ENCODE measurements around the gene DIAPH1. TPM values are rescaled to one million over a fixed set of nuclear protein-coding genes. Genes with fewer than 3 reads are reported as not detected.

DIAPH1 gene
- total RNA-seq, 4 donors from 2014 or later: 98.2 to 115 (median 102) TPM

DNA sequence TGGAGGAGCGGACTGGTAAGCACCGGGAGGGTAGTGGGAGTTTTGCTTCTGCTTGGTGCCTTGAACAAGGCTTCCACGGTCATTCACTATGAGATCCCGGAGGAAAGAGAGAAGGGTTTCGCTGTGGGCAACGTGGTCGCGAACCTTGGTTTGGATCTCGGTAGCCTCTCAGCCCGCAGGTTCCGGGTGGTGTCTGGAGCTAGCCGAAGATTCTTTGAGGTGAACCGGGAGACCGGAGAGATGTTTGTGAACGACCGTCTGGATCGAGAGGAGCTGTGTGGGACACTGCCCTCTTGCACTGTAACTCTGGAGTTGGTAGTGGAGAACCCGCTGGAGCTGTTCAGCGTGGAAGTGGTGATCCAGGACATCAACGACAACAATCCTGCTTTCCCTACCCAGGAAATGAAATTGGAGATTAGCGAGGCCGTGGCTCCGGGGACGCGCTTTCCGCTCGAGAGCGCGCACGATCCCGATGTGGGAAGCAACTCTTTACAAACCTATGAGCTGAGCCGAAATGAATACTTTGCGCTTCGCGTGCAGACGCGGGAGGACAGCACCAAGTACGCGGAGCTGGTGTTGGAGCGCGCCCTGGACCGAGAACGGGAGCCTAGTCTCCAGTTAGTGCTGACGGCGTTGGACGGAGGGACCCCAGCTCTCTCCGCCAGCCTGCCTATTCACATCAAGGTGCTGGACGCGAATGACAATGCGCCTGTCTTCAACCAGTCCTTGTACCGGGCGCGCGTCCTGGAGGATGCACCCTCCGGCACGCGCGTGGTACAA is 142.5 kb downstream of the DIAPH1 start:
- no peaks in the 10 kb centered on the region for H3K27me3 ChIP-seq
- TF ChIP-seq POLR2A (IDR thresholded peaks at IDR 0.05) (no peak), CTCF (IDR thresholded peaks at IDR 0.05) (no peak)
- peaks cover 0 to 23% (median 5%) of the 10 kb centered on the region in 4 donors for H3K4me1 ChIP-seq
- H3K9me3 ChIP-seq: no peaks in the 10 kb centered on the region
- peak; percentile 18 to 68 (median 61) for DNase-seq
- peak overlapping the region; percentile 56 to 79 (median 70) for H3K27ac ChIP-seq
- no peaks in the 10 kb centered on the region for H3K36me3 ChIP-seq
- H3K4me3 ChIP-seq: peak overlapping the region; percentile 47 to 65 (median 54)

GRCh38 chr5:141475625-141476131 is 143.1 kb downstream of the DIAPH1 start, which contains the start of gene PCDHGC3:
PCDHGC3 (plus strand) TSS chr5:141475966; CDS start chr5:141476117, 151 bp downstream.
- Histone ChIP-seq H3K27ac (peak within 1 kb of the TSS; percentile 56 to 79 (median 70)), H3K36me3 (no peaks in the 10 kb centered on the region), H3K27me3 (no peaks in the 10 kb centered on the region), H3K4me3 (peak within 1 kb of the TSS; percentile 47 to 65 (median 54)), H3K4me1 (peaks cover 0 to 23% (median 5%) of the 10 kb centered on the region in 4 donors), H3K9me3 (no peaks in the 10 kb centered on the region)
- DNase-seq: peak; percentile 70 to 91 (median 82)
- TF ChIP-seq POLR2A (IDR thresholded peaks at IDR 0.05) (peak in 1 of 2 donors; percentile 46), CTCF (IDR thresholded peaks at IDR 0.05) (peak in 5 of 6 experiments; percentile 11 to 39 (median 22))

DNA sequence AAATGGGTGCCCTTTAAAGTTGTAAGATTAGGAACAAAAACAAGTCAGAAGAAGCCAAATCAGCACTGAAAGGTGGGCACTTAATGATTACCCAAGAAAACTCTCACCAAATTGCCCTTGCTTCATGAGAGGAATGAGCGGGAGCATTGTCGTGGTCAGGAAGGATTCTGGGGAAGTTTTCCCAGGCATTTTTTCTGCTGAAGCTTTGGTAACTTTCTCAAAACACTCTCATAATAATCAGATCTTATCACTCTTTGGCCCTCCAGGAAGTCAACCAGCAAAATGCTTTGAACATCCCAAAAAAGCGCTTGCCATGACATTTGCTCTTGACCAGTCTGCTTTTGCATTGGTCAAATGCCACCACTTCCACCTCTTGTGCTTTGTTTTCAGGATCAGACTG is 153.4 kb downstream of the DIAPH1 start:
- no peaks in the 10 kb centered on the region for H3K4me1 ChIP-seq
- no peaks in the 10 kb centered on the region for H3K9me3 ChIP-seq
- no peak overlapping the region for H3K27ac ChIP-seq
- TF ChIP-seq CTCF (IDR thresholded peaks at IDR 0.05) (no peak), POLR2A (IDR thresholded peaks at IDR 0.05) (no peak)
- no peaks in the 10 kb centered on the region for H3K27me3 ChIP-seq
- H3K36me3 ChIP-seq: no peaks in the 10 kb centered on the region
- H3K4me3 ChIP-seq: no peak overlapping the region
- no peak for DNase-seq

Small RNAs within 50 kb of the gene (small RNA-seq; reads per million reads assigned to genes)
- 0 reads per million in 2 donors for gene RPS27AP10

Other genes starting within 250 kb of the DIAPH1 start
- gene PCDHGB3, start 248.8 kb downstream of the DIAPH1 start, total RNA-seq: 1 to 10 TPM; 1.6 to 5.0 (median 2.0) TPM
- 1 to 10 TPM in 2 of 4 donors, under 1 TPM in 2; 0.70 to 4.1 (median 1.0) TPM for gene PCDHGA6, start 245.1 kb downstream of the DIAPH1 start, total RNA-seq
- gene PCDHGA7, start 236.3 kb downstream of the DIAPH1 start, total RNA-seq: 1 to 10 TPM in 2 of 4 donors, under 1 TPM in 2; 0.35 to 2.5 (median 0.95) TPM
- 1 to 10 TPM; 1.1 to 3.3 (median 1.9) TPM for gene PCDHGB4, start 231.3 kb downstream of the DIAPH1 start, total RNA-seq
- gene PCDHGA8, start 226.4 kb downstream of the DIAPH1 start, total RNA-seq: 1 to 10 TPM in 2 of 4 donors, under 1 TPM in 2; 0.35 to 2.5 (median 1.1) TPM
- gene PCDHGB5, start 221.1 kb downstream of the DIAPH1 start, total RNA-seq: 1 to 10 TPM; 2.3 to 9.1 (median 2.9) TPM
- gene PCDHGA9, start 216.2 kb downstream of the DIAPH1 start, total RNA-seq: 10 to 100 TPM in 1 of 4 donors, 1 to 10 TPM in 3; 1.9 to 17.3 (median 4.0) TPM
- gene PCDHGB6, start 211.0 kb downstream of the DIAPH1 start, total RNA-seq: 1 to 10 TPM; 1.1 to 7.4 (median 3.3) TPM
- 1 to 10 TPM; 3.2 to 7.7 (median 4.2) TPM for gene PCDHGA10, start 206.0 kb downstream of the DIAPH1 start, total RNA-seq
- gene PCDHGB7, start 201.3 kb downstream of the DIAPH1 start, total RNA-seq: 1 to 10 TPM; 4.0 to 5.8 (median 4.3) TPM
- gene PCDHGA11, start 197.9 kb downstream of the DIAPH1 start, total RNA-seq: 1 to 10 TPM; 1.1 to 5.0 (median 2.4) TPM
- gene PCDHGA12, start 188.5 kb downstream of the DIAPH1 start, total RNA-seq: 10 to 100 TPM in 1 of 4 donors, 1 to 10 TPM in 3; 1.4 to 12.4 (median 4.7) TPM
- gene PCDHGC3, start 143.0 kb downstream of the DIAPH1 start, total RNA-seq: 10 to 100 TPM; 10.2 to 29.7 (median 16.7) TPM
- 10 to 100 TPM in 1 of 4 donors, 1 to 10 TPM in 3; 1.7 to 11.3 (median 5.3) TPM for gene PCDHGC4, start 134.0 kb downstream of the DIAPH1 start, total RNA-seq
- gene PCDHGC5, start 129.9 kb downstream of the DIAPH1 start, total RNA-seq: 1 to 10 TPM in 1 of 4 donors, under 1 TPM in 2, not detected in 1; 0.67 to 1.4 (median 0.95) TPM
- gene HDAC3, start 17.8 kb upstream of the DIAPH1 start, total RNA-seq: 10 to 100 TPM; 31.2 to 55.6 (median 47.9) TPM
- gene RELL2, start 18.0 kb upstream of the DIAPH1 start, total RNA-seq: 10 to 100 TPM in 3 of 4 donors, 1 to 10 TPM in 1; 8.0 to 13.2 (median 10.6) TPM
- 100 to 1,000 TPM in 1 of 4 donors, 10 to 100 TPM in 3; 19.8 to 116 (median 45.7) TPM for gene FCHSD1, start 32.4 kb upstream of the DIAPH1 start, total RNA-seq
- 10 to 100 TPM in 2 of 4 donors, 1 to 10 TPM in 2; 1.1 to 13.2 (median 9.7) TPM for gene ARAP3, start 63.2 kb upstream of the DIAPH1 start, total RNA-seq

All from Peyer's patch (tissue), 4 donors.